ENCODE results near the gene LCNL1.
A peak's percentile ranks its signal among the peaks of the same experiment; 100 is the strongest.

DNA sequence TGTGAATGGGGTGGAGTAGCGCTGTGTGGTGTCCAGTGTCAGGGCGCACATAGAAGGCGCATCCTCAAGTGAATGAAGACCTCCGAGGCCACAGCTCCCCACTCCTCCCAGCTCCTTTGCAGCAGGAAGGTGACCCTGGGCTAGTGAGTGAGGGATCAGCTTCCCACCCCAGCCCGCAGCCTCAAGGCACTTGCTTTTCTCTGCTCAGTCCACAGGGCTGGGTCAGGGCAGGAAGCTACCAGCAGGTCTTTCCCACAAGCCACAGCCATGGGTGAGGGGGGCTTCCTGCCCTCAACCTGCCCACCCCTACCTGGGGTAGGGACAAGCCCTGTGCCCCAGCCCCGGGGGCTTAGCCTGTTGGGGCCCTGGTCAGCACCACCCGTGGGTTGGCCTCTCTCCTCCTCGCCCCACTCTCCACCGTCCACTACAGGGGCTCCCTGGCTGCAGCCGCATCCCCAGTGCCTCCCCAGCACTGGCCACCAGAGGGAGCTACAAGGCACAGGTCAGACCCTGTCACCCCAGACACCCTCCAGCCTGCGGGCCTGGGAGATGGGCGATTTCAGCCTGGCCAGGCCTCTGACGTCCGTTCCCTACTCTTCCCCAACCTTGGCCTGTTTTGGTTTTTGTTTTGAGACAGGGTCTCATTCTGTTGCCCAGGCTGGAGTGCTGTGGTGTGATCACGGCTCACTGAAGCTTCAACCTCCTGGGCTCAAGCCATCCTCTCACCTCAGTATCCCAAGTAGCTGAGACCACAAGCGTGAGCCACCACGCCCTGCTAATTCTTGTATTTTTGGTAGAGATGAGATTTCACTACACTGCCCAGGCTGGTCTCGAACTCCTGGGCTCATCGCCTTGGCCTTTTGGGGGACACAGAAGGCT lies 46.5 kb downstream of the LCNL1 start:
- peak; percentile 92 for TF ChIP-seq CTCF (IDR thresholded peaks at IDR 0.05)
- TF ChIP-seq POLR2AphosphoS5 (IDR thresholded peaks at IDR 0.05; ENCODE audit: low read depth, low read length): no peak

All from Panc1 (cell line).